Endodermal cell (in vitro differentiated cells): ENCODE results near the gene OR7A10. TPM values are rescaled to one million over a fixed set of nuclear protein-coding genes. Genes with fewer than 3 reads are reported as not detected.

Experiments
- DNase-seq: peaks from one replicate; pipeline ENCODE4 v3.0.0-alpha.2; 2017
- H3K27ac ChIP-seq: 2 replicates; pipeline ENCODE4 v1.5.1; 2013; ENCODE audit warnings: mild to moderate bottlenecking, low read depth, low read length, moderate library complexity
- H3K27me3 ChIP-seq: 2 replicates; pipeline ENCODE4 v1.6.1; 2013; ENCODE audit warnings: mild to moderate bottlenecking, low read length, moderate library complexity; ENCODE audit not compliant: insufficient read depth, control insufficient read depth, poor library complexity, severe bottlenecking
- H3K36me3 ChIP-seq: 2 replicates; pipeline ENCODE4 v1.7.0; 2013; ENCODE audit warnings: mild to moderate bottlenecking, low read length, moderate library complexity; ENCODE audit not compliant: control insufficient read depth, insufficient read depth
- H3K4me1 ChIP-seq: one replicate; pipeline ENCODE4 v1.7.0; 2013; ENCODE audit warnings: low read length; ENCODE audit not compliant: control insufficient read depth, insufficient read depth
- H3K4me3 ChIP-seq: 2 replicates; pipeline ENCODE4 v1.5.1; 2013; ENCODE audit warnings: mild to moderate bottlenecking, low read length, moderate library complexity
- H3K9ac ChIP-seq: 2 replicates; pipeline ENCODE4 v1.6.1; 2013; ENCODE audit warnings: mild to moderate bottlenecking, low read length, moderate library complexity; ENCODE audit not compliant: poor library complexity, severe bottlenecking; ENCODE audit errors: extremely low read depth
- H3K9me3 ChIP-seq: 2 replicates; pipeline ENCODE4 v1.6.1; 2013; ENCODE audit warnings: mild to moderate bottlenecking, low read length, moderate library complexity; ENCODE audit not compliant: control insufficient read depth
- H3K27ac Mint-ChIP-seq: 2 replicates; pipeline ENCODE4 v1.8.0; 2020; ENCODE audit warnings: mixed read lengths
- H3K27me3 Mint-ChIP-seq: 2 replicates; pipeline ENCODE4 v1.8.0; 2021; ENCODE audit warnings: mild to moderate bottlenecking, mixed read lengths; ENCODE audit not compliant: insufficient read depth
- H3K36me3 Mint-ChIP-seq: 2 replicates; pipeline ENCODE4 v1.8.0; 2020; ENCODE audit warnings: low read depth, mixed read lengths
- H3K4me1 Mint-ChIP-seq: 2 replicates; pipeline ENCODE4 v1.8.0; 2020; ENCODE audit warnings: mixed read lengths
- H3K4me3 Mint-ChIP-seq: 2 replicates; pipeline ENCODE4 v1.8.0; 2020; ENCODE audit warnings: mild to moderate bottlenecking, moderate library complexity, mixed read lengths
- H3K9me3 Mint-ChIP-seq: 2 replicates; pipeline ENCODE4 v1.8.0; 2020; ENCODE audit warnings: mild to moderate bottlenecking, mixed read lengths
- WGBS, 2 experiments: methylation state at CpG; one replicate each; pipeline versions ENCODE4 v1.1.5 to v1.1.7; 2013; ENCODE audit warnings: missing lambda C conversion rate in 2 of 2, mixed read lengths in 1 of 2; ENCODE audit not compliant: insufficient coverage in 1 of 2, insufficient read length in 1 of 2; 5-methylcytosine and 5-hydroxymethylcytosine counted together
- total RNA-seq, 2 donors: library from RNA; stranded (reverse); fragmentation: NEBNext Ultra II Directional in 1 of 2; extraction: Animal tissue kit (Norgen Biotek cat#: 25700) in 1 of 2; gene quantifications; 2 replicates in 1 of 2; 3 replicates in 1 of 2; pipeline ENCODE4 v1.2.1, GENCODE V29; 2021
- TF ChIP-seq, protein P1 (sequence below): fragments of 200-600 bp; sonication (generic); conservative IDR thresholded peaks from 2 replicates; pipeline ENCODE4 v1.5.0; 2021; ENCODE audit warnings: antibody characterized with exemption, mild to moderate bottlenecking

The OR7A10 gene
- total RNA-seq, 2 donors from 2014 or later = not detected

DNA sequence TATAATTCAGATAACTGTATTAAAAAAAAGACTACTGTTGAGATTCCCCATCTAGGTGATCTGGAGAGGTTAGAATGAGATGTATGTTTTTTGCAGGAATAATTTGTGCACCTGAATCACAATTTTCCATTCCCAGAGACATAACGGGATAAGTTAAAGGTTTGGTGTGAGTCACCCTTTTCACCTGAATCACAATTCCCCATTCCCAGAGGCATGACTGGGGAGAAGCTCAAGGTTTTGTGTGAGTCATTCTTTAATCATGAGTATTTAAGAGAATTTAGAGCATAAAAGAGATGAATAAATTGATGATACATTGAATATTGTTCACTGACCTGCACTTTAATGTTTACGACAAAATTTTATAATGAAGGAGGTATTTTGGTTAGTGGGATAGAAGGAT lies 22.7 kb downstream of the OR7A10 start:
- peaks cover 78% of the 10 kb centered on the region for H3K9me3 ChIP-seq
- peaks cover 2% of the 10 kb centered on the region for H3K27me3 Mint-ChIP-seq

DNA sequence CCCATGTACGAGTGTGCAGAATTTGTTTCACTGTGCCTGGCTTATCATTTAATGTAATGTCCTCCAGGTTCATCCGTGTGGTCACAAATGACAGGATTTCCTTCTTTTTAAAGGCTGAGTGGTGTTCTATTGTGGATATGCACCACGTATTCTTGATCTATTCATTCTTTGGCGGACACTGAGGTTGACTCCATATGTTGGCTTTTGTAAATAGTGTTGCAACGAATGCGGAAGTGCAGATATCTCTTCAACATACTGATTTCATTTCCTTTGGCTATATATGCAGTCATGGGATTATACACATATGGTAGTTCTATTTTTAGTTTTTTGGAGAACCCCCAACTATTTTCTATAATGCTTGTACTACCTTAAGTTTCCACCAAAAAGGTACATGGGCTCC lies 26.8 kb downstream of the OR7A10 start:
- no peak for DNase-seq
- H3K27ac ChIP-seq = no peak overlapping the region
- H3K4me3 Mint-ChIP-seq = no peak overlapping the region
- 54 to 75% methylated on average over 4 to 6 of the region's 6 CpGs for WGBS, 2 experiments
- H3K9me3 ChIP-seq = peaks cover 77% of the 10 kb centered on the region
- H3K4me1 ChIP-seq = no peaks in the 10 kb centered on the region
- no peak overlapping the region for H3K9ac ChIP-seq
- no peaks in the 10 kb centered on the region for H3K4me1 Mint-ChIP-seq
- no peak overlapping the region for H3K4me3 ChIP-seq
- no peaks in the 10 kb centered on the region for H3K27me3 ChIP-seq
- no peaks in the 10 kb centered on the region for H3K27me3 Mint-ChIP-seq
- TF ChIP-seq, protein P1, sequence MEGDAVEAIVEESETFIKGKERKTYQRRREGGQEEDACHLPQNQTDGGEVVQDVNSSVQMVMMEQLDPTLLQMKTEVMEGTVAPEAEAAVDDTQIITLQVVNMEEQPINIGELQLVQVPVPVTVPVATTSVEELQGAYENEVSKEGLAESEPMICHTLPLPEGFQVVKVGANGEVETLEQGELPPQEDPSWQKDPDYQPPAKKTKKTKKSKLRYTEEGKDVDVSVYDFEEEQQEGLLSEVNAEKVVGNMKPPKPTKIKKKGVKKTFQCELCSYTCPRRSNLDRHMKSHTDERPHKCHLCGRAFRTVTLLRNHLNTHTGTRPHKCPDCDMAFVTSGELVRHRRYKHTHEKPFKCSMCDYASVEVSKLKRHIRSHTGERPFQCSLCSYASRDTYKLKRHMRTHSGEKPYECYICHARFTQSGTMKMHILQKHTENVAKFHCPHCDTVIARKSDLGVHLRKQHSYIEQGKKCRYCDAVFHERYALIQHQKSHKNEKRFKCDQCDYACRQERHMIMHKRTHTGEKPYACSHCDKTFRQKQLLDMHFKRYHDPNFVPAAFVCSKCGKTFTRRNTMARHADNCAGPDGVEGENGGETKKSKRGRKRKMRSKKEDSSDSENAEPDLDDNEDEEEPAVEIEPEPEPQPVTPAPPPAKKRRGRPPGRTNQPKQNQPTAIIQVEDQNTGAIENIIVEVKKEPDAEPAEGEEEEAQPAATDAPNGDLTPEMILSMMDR = no peak
- H3K36me3 Mint-ChIP-seq = no peaks in the 10 kb centered on the region
- H3K9me3 Mint-ChIP-seq = peaks cover 92% of the 10 kb centered on the region
- no peaks in the 10 kb centered on the region for H3K36me3 ChIP-seq
- no peak overlapping the region for H3K27ac Mint-ChIP-seq

More for the DNA sequence above, 22.7 kb downstream of the OR7A10 start:
- 86 to 88% methylated on average over 1 to 2 of the region's 2 CpGs for WGBS, 2 experiments
- Mint-ChIP-seq H3K36me3 (no peaks in the 10 kb centered on the region), H3K27ac (no peak overlapping the region), H3K9me3 (peaks cover 94% of the 10 kb centered on the region), H3K4me3 (no peak overlapping the region), H3K4me1 (no peaks in the 10 kb centered on the region)
- H3K4me3 ChIP-seq = no peak overlapping the region
- no peaks in the 10 kb centered on the region for H3K27me3 ChIP-seq
- no peaks in the 10 kb centered on the region for H3K4me1 ChIP-seq
- DNase-seq = no peak
- H3K9ac ChIP-seq = no peak overlapping the region
- no peaks in the 10 kb centered on the region for H3K36me3 ChIP-seq
- TF ChIP-seq, protein P1 = no peak
- no peak overlapping the region for H3K27ac ChIP-seq

DNA sequence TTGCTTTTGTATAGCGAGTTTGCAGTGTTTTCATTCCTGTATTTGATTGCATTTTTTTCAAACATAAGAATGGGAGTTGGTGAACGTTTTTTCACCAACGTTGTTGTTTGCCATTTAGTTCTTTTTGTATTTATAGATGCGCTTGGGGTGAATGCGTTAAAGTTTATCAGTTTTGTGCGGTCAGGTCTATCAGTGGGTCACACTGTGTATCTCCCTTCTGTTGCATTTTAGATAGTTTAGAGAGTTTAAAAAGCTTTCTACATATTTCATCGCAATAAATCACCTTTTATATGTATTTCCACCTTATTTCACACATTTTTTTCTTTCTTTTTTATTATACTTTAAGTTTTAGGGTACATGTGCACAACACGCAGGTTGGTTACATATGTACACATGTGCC lies 30.1 kb downstream of the OR7A10 start:
- WGBS, 2 experiments = 68 to 74% methylated on average over 5 to 7 of the region's 8 CpGs
- H3K4me3 Mint-ChIP-seq = no peak overlapping the region

More for the DNA sequence above, 30.1 kb downstream of the OR7A10 start:
- Mint-ChIP-seq H3K36me3 (no peaks in the 10 kb centered on the region), H3K4me1 (no peaks in the 10 kb centered on the region), H3K27me3 (no peaks in the 10 kb centered on the region), H3K9me3 (peaks cover 84% of the 10 kb centered on the region), H3K27ac (no peak overlapping the region)
- peaks cover 55% of the 10 kb centered on the region for H3K9me3 ChIP-seq
- TF ChIP-seq, protein P1 = no peak
- H3K27me3 ChIP-seq = no peaks in the 10 kb centered on the region
- H3K27ac ChIP-seq = no peak overlapping the region
- H3K4me3 ChIP-seq = no peak overlapping the region
- no peaks in the 10 kb centered on the region for H3K36me3 ChIP-seq
- H3K9ac ChIP-seq = no peak overlapping the region
- DNase-seq = no peak
- H3K4me1 ChIP-seq = no peaks in the 10 kb centered on the region
